Neural progenitor cell (in vitro differentiated cells): ENCODE measurements around the gene PRDM16.

Source experiments
- EZH2 ChIP-seq: fragments of 200-600 bp; sonication (generic); IDR thresholded peaks from 2 replicates; pipeline ENCODE4 v1.6.1; 2017; ENCODE audit warnings: antibody characterized with exemption, mild to moderate bottlenecking, moderate library complexity
- TF ChIP-seq, protein P1 (sequence below): fragments of 200-600 bp; sonication (generic); IDR thresholded peaks from 2 replicates; pipeline ENCODE4 v1.5.1; 2017; ENCODE audit warnings: antibody characterized with exemption, mild to moderate bottlenecking

DNA sequence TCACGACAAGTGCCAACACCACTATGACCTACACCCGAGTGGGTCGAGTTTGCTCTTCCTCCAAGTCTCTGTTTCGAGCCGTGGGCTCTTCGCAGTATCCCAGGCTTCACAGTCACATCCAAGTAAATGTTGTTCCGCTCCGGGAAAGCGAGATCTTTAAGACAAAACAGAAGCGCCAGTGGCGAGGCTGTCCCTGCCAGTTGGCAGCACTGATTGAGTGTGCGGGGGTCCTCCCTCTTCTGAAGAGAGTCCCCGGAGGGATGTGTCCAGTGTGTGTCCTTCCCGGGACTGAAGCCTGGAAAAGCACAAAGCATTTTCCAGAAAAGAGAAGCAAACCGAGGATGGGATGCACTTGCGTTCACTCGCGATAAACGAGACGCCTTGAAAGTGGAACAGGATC is 158.9 kb downstream of the PRDM16 start:
- no peak for TF ChIP-seq EZH2
- TF ChIP-seq, protein P1, sequence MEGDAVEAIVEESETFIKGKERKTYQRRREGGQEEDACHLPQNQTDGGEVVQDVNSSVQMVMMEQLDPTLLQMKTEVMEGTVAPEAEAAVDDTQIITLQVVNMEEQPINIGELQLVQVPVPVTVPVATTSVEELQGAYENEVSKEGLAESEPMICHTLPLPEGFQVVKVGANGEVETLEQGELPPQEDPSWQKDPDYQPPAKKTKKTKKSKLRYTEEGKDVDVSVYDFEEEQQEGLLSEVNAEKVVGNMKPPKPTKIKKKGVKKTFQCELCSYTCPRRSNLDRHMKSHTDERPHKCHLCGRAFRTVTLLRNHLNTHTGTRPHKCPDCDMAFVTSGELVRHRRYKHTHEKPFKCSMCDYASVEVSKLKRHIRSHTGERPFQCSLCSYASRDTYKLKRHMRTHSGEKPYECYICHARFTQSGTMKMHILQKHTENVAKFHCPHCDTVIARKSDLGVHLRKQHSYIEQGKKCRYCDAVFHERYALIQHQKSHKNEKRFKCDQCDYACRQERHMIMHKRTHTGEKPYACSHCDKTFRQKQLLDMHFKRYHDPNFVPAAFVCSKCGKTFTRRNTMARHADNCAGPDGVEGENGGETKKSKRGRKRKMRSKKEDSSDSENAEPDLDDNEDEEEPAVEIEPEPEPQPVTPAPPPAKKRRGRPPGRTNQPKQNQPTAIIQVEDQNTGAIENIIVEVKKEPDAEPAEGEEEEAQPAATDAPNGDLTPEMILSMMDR = no peak
